Large intestine (tissue), 3 donors: ENCODE results near the gene RAB8A. TPM values are rescaled to one million over a fixed set of nuclear protein-coding genes. Genes with fewer than 3 reads are reported as not detected.

ENCODE experiments used
- DNase-seq, 2 donors: peaks; one replicate each; pipeline versions ENCODE4 v3.0.0 to v3.0.0-alpha.2; 2013
- H3K27ac ChIP-seq: one replicate; pipeline ENCODE4 v1.5.1; 2013; ENCODE audit warnings: low read length
- H3K27me3 ChIP-seq: 2 replicates; pipeline ENCODE4 v1.6.1; 2013; ENCODE audit warnings: low read length; ENCODE audit not compliant: control insufficient read depth, insufficient read depth
- H3K36me3 ChIP-seq: 2 replicates; pipeline ENCODE4 v1.6.1; 2013; ENCODE audit warnings: low read length; ENCODE audit not compliant: control insufficient read depth, insufficient read depth
- H3K4me1 ChIP-seq: one replicate; pipeline ENCODE4 v1.6.1; 2013; ENCODE audit warnings: low read length; ENCODE audit not compliant: control insufficient read depth, insufficient read depth
- H3K4me3 ChIP-seq: one replicate; pipeline ENCODE4 v1.5.1; 2013; ENCODE audit warnings: low read length
- H3K9me3 ChIP-seq: one replicate; pipeline ENCODE4 v1.6.1; 2013; ENCODE audit warnings: mild to moderate bottlenecking, low read depth, low read length, moderate library complexity; ENCODE audit not compliant: control insufficient read depth
- WGBS: methylation state at CpG from one replicate; pipeline ENCODE4 v1.1.5; 2013; ENCODE audit warnings: low lambda C conversion rate; ENCODE audit not compliant: insufficient coverage; 5-methylcytosine and 5-hydroxymethylcytosine counted together
- polyA plus RNA-seq: library from polyadenylated mRNA; unstranded; fragments of 120-200 nt; gene quantifications from one replicate; pipeline ENCODE4 v1.2.1, GENCODE V29; 2013

RAB8A gene
- polyA plus RNA-seq, 1 donor: 74.1 TPM

DNA sequence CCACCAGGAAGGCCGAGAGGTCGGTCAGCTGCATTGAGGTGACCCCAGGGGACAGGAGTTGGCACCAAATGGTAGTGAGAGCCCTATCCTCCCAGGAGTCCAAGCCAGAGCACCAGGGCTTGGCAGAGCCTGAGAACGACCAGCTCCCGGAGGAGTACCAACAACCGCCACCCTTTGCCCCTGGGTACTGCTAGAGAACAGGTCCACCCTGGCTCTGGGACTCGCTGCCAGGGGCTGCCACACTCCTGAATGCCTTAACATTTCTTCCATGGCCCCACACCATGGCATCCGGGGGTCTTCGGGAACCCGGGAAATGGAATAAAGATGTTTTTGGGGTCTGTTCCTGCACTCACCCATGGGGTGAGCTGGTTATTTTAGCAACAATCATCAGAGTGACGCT lies 45.9 kb downstream of the RAB8A start:
- peaks cover 29% of the 10 kb centered on the region for H3K36me3 ChIP-seq
- no peak overlapping the region for H3K27ac ChIP-seq
- no peak for DNase-seq
- WGBS: no CpG with 5 or more reads among the region's 10 CpGs
- H3K27me3 ChIP-seq: no peaks in the 10 kb centered on the region
- H3K9me3 ChIP-seq: no peaks in the 10 kb centered on the region
- no peaks in the 10 kb centered on the region for H3K4me1 ChIP-seq
- H3K4me3 ChIP-seq: no peak overlapping the region

DNA sequence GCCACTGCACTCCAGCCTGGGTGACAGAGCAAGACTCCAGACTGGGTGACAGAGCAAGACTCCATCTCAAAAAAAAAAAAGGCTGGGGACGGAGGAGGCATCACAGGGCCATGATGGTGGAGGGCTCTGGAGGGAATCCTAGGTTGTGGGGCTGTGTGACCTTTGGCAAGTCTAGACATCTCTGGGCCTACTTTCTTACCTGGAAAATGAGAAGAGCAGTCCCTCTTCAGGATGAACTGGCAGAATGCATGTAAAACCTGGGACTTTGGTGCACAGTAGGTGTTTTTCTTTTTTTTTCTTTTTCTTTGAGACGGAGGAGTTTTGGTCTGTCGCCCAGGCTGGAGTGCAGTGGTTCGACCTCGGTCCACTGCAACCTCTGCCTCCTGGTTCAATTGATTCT lies 48.0 kb downstream of the RAB8A start:
- H3K27ac ChIP-seq: no peak overlapping the region
- DNase-seq: no peak
- H3K36me3 ChIP-seq: peaks cover 10% of the 10 kb centered on the region
- no peak overlapping the region for H3K4me3 ChIP-seq
- H3K4me1 ChIP-seq: no peaks in the 10 kb centered on the region
- no peaks in the 10 kb centered on the region for H3K9me3 ChIP-seq
- WGBS: 100% methylated on average over 2 of the region's 5 CpGs
- no peaks in the 10 kb centered on the region for H3K27me3 ChIP-seq

DNA sequence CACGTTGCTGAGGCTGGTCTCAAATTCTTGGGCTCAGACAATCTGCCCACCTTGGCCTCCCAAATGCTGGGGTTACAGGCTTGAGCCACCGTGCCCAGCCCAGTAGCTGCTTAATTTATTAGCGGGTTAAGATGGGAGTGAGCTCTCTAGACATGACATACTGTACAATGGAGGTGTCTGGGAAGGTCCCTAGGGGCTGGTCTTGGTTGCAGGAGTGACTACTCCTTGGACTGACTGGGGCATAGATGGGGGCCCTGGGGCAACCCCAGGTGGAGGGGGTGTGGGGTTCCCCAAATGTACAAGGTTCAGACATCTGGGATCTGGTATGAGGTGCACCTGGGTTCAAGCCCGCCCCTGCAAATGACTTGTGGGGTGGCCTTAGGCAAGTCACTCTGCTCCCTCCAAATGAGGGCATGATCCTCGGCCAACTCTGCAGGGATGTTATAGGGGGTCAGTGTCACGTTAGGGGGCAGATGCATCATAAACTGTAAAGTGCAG lies 48.8 kb downstream of the RAB8A start:
- H3K4me1 ChIP-seq: no peaks in the 10 kb centered on the region
- no peaks in the 10 kb centered on the region for H3K27me3 ChIP-seq
- no peak overlapping the region for H3K27ac ChIP-seq
- no CpG with 5 or more reads among the region's 6 CpGs for WGBS
- no peak overlapping the region for H3K4me3 ChIP-seq
- H3K36me3 ChIP-seq: peaks cover 3% of the 10 kb centered on the region
- DNase-seq: no peak
- H3K9me3 ChIP-seq: no peaks in the 10 kb centered on the region

DNA sequence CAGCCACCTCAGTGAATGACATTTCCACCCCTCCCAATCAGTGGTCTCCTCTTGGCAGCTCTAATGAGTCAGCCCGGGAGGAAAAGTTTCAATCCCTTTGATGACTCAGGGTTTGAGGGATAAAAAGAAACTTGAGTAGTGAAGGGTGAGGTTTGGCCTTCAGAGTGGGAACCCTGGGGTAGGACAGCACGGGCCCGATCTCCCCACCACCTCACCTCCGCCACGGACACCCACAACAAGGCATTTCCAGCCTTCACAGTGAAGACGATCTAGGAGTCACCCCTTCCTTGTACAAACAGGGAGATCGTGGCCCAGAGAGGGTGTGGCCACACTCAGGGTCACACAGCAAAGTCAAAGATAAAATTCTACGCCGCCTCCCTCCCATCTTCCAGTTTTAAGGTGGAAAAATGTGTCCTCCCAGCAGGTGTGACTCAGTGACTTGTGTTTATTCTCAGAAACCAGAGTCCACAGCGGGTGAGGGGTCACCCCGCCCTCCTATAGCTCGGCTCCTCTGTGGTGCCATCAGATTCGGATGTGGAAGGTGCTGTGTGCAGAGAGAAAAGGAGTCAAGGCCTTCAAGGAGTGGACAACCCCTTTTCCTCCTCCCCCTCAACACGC lies 49.4 kb downstream of the RAB8A start:
- Histone ChIP-seq H3K9me3 (no peaks in the 10 kb centered on the region), H3K4me3 (no peak overlapping the region), H3K27ac (no peak overlapping the region), H3K27me3 (no peaks in the 10 kb centered on the region), H3K36me3 (peaks cover 3% of the 10 kb centered on the region), H3K4me1 (no peaks in the 10 kb centered on the region)
- WGBS: no CpG with 5 or more reads among the region's 14 CpGs
- DNase-seq: no peak

DNA sequence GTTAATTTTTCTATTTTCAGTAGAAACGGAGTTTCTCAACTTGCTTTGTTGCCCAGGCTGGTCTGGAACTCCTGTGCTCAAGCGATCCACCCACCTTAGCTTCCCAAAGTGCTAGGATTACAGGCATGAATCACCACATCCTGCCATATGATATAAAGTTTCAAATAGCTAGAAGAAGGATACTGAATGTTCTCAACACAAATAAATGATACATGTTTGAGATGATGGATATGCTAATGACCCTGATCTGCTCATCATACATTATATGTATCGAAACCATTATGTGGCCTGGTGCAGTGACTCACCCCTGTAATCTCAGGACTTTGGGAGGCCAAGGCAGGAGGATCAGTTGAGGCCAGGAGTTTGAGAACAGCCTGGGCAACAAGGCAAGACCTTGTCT lies 50.2 kb downstream of the RAB8A start:
- DNase-seq: no peak

DNA sequence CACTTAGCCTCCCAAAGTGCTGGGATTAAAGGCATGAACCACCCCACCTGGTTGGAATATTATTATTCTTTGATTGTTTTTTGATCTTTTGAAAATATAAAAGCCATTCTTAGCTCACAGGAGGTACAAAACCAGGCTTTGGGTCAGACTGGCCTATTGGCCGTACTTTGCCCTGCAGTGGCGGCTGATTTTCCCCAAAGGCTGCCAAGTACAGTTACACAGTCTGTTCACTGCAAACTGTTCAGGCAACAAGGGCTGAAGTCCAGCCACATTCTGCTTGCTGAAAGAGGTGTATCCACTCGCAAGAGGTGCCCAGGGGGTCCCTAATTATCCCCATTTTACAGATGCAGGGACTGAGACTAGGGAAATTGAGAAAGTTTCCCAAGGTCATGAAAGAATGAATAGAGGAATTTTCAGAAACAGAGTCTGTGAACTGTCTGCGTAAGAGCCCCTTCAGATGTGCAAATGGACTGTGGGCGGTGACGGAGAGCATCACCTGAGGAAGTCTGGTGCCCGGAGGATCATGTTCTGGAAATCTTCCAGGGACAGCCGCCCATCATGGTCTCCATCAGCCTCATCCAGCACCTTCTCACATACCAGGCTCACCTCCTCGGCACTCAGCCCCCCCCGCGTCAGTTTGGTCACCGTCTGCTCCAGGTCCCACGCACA lies 52.7 kb downstream of the RAB8A start:
- Histone ChIP-seq H3K4me3 (no peak overlapping the region), H3K9me3 (no peaks in the 10 kb centered on the region), H3K27me3 (no peaks in the 10 kb centered on the region), H3K4me1 (no peaks in the 10 kb centered on the region), H3K27ac (no peak overlapping the region), H3K36me3 (no peaks in the 10 kb centered on the region)
- DNase-seq: no peak
- no CpG with 5 or more reads among the region's 13 CpGs for whole genome bisulfite sequencing

More for the DNA sequence above, 50.2 kb downstream of the RAB8A start:
- H3K4me1 ChIP-seq: no peaks in the 10 kb centered on the region
- no peaks in the 10 kb centered on the region for H3K9me3 ChIP-seq
- no peaks in the 10 kb centered on the region for H3K27me3 ChIP-seq
- WGBS: no CpG with 5 or more reads among the region's 3 CpGs
- no peak overlapping the region for H3K27ac ChIP-seq
- H3K36me3 ChIP-seq: peaks cover 3% of the 10 kb centered on the region
- no peak overlapping the region for H3K4me3 ChIP-seq

DNA sequence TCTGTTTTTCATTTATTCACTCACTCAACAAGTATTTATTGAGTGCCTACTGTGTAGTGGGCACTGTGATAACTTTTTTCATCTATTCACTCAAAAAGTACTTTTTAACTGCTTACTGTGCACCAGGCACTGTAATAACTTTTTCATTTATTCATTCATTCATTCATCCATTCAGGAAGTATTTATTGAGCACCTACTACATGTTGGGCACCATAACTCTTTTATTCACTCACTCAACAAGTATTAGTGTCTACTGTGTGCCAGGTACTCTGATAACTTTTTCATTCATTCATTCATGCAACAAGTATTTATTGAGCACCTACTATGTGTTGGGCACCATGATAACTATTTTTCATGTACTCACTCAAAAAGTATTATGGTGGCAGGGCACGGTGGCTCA lies 54.7 kb downstream of the RAB8A start:
- H3K36me3 ChIP-seq: no peaks in the 10 kb centered on the region
- H3K27me3 ChIP-seq: no peaks in the 10 kb centered on the region
- no peak overlapping the region for H3K4me3 ChIP-seq
- no peak for DNase-seq
- no peaks in the 10 kb centered on the region for H3K4me1 ChIP-seq
- no CpG with 5 or more reads among the region's 1 CpG for WGBS
- H3K9me3 ChIP-seq: no peaks in the 10 kb centered on the region
- H3K27ac ChIP-seq: no peak overlapping the region

DNA sequence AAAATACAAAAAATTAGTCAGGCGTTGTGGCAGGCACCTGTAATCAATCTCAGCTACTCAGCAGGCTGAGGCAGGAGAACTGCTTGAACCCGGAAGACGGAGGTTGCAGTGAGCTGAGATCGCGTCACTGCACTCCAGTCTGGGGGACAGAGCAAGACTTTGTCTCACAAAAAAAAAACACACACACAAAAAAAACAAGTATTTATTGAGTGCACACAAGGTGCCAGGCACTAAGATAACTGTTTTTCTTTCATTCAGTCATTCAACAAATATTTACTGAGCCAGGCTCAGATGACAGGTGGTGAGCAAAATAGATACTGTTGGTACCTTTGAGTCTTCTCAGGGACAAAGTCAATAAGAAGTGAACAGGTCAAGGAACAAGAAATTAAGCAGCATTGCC lies 55.4 kb downstream of the RAB8A start:
- no peak overlapping the region for H3K4me3 ChIP-seq
- no peak overlapping the region for H3K27ac ChIP-seq
- H3K9me3 ChIP-seq: no peaks in the 10 kb centered on the region
- no peak for DNase-seq
- WGBS: no CpG with 5 or more reads among the region's 5 CpGs
- no peaks in the 10 kb centered on the region for H3K4me1 ChIP-seq
- no peaks in the 10 kb centered on the region for H3K36me3 ChIP-seq
- H3K27me3 ChIP-seq: no peaks in the 10 kb centered on the region

DNA sequence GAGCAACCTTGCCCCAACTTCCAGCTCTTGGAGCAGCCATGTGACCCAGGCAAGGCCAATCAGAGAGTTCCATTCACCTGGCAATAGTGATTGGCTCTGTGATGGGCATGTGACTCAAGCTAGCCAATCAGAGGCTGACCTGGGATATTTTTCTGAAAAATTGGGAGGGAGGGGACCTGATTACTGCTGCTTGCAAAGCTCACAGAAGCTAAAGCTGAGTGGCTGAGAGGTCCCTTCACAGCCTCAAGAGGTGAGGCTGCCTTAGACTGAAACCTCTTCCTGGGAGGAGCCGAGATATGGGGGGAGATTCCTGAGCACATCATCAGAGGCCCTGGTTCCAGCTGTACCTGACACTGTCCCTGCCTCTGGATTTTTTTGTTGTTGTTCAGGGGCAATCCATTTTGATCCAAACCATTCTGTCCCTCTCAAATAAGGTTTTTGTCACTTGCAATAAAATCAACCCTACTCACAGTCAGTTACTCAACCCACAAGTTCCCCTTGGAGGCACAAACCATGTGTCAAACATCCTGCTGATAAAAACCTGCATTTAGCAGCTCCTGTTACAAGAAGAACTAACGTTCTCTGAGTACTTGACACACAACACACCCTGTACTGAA lies 56.9 kb downstream of the RAB8A start:
- Histone ChIP-seq H3K4me3 (no peak overlapping the region), H3K27ac (no peak overlapping the region), H3K4me1 (no peaks in the 10 kb centered on the region), H3K36me3 (no peaks in the 10 kb centered on the region), H3K9me3 (no peaks in the 10 kb centered on the region), H3K27me3 (no peaks in the 10 kb centered on the region)
- no peak for DNase-seq
- no CpG with 5 or more reads among the region's 2 CpGs for WGBS

DNA sequence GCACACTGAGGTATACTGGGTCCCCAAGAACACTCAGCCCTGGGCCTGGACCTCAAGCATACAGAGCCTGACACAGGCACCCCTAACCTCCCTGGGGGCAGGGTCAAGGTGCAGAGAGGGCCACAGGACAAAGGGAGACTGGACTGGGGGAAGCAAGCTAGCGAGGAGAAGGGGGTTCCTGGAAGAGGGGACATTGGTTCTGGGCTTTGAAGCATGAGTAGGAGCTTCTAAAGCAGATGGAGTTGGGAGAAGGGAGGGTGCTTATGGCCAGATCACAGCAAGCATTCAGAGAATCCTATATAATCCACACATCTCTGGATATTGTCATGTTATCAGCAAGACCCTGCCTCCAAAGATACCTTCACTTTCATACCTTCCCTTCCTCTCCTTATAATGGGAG lies 58.4 kb downstream of the RAB8A start:
- peaks cover under 1% of the 10 kb centered on the region for H3K9me3 ChIP-seq
- no peak overlapping the region for H3K27ac ChIP-seq
- no peaks in the 10 kb centered on the region for H3K27me3 ChIP-seq
- H3K4me3 ChIP-seq: no peak overlapping the region
- H3K36me3 ChIP-seq: no peaks in the 10 kb centered on the region
- H3K4me1 ChIP-seq: no peaks in the 10 kb centered on the region
- WGBS: no CpG with 5 or more reads among the region's 1 CpG
- no peak for DNase-seq
